ENCODE results near the gene NDUFS2. TPM values are rescaled to one million over a fixed set of nuclear protein-coding genes. Genes with fewer than 3 reads are reported as not detected.

NDUFS2 gene
- total and polyA plus RNA-seq, 9 of the 15 experiments (the other 6 are each of a cell fraction or from before 2014, with no cell fraction given): 70.0 to 176 (median 141) TPM

GRCh38 chr1:161166669-161167548 lies 35.3 kb upstream of the NDUFS2 start (continued):
- TF ChIP-seq TOE1 (IDR thresholded peaks at IDR 0.05; ENCODE audit: borderline replicate concordance) (no peak), TOE1 (CRISPR knock-in tag; IDR thresholded peaks at IDR 0.05; ENCODE audit: borderline replicate concordance, low read depth) (no peak), RHOXF2B (CRISPR knock-in tag; conservative IDR thresholded peaks at IDR 0.05) (no peak), TSHZ1 (CRISPR knock-in tag; IDR thresholded peaks at IDR 0.05) (no peak), EP400 (IDR thresholded peaks at IDR 0.05) (no peak), ZNF24 (IDR thresholded peaks at IDR 0.05) (no peak; the same call in 1 of the 2 replicates), EP300 (IDR thresholded peaks at IDR 0.05; ENCODE audit: low read length) (no peak), SMC3 (conservative IDR thresholded peaks at IDR 0.05; ENCODE audit: insufficient read depth, low read depth, low read length) (no peak; the same call in 1 of the 2 replicates), CBX8 (IDR thresholded peaks at IDR 0.05; ENCODE audit: borderline replicate concordance, extremely low read depth, low read depth, low read length, poor library complexity, severe bottlenecking) (no peak), SAP30 (IDR thresholded peaks at IDR 0.05; ENCODE audit: borderline replicate concordance, insufficient read depth, low read depth, low read length, poor library complexity, severe bottlenecking) (peak; percentile 44), E2F4 (CRISPR knock-in tag; IDR thresholded peaks at IDR 0.05; ENCODE audit: low read depth) (no peak), ZNF23 (CRISPR knock-in tag; IDR thresholded peaks at IDR 0.05) (no peak), FOS (IDR thresholded peaks at IDR 0.05; ENCODE audit: extremely low read depth, insufficient read length) (no peak), ZNF239 (CRISPR knock-in tag; IDR thresholded peaks at IDR 0.05) (no peak), LEF1 (IDR thresholded peaks at IDR 0.05) (no peak), ETS1 (conservative IDR thresholded peaks at IDR 0.05; ENCODE audit: control insufficient read depth, low read depth, low read length) (peak; percentile 50; the same call in 1 of the 2 replicates), KAT7 (CRISPR knock-in tag; IDR thresholded peaks at IDR 0.05; ENCODE audit: borderline replicate concordance) (no peak)
